ENCODE data around the gene GTPBP8.
A peak's percentile ranks its signal among the peaks of the same experiment; 100 is the strongest.

GTPBP8 gene

DNA sequence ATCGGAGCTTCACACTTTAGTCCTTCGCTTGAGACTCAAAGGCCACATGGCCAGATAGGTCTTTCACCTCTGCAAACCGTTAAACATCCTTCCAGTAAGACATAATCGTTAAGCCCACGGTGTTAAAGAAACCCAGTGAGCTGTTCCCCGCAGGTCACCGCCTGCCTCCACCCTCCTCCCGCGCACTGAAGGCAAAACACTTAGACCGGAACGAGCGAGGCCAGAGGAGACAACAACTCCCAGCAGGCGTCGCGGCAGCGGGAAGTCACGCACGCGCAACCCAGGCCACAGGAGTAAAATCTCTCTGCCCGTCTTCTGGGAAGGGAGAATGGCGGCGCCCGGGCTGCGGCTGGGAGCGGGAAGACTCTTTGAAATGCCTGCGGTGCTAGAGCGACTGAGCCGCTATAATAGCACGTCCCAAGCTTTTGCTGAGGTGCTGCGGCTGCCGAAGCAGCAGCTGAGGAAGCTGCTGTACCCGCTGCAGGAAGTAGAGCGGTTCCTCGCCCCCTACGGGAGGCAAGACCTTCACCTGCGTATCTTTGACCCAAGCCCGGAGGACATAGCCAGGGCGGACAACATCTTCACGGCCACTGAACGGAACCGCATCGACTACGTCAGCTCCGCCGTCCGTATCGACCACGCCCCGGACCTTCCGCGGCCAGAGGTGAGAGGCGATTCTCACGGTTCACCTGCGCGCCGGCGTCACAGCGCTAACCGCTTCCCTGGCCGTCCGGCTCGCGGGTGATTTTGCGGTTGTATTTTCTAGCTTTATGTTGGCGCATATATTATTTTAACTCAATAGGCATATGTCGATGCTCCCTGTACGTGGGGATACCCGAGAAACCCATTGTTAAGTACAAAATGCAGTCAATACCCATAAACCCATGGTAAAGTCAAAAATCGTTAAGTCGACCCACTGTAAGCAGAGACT lies at the start of gene GTPBP8:
Gene GTPBP8, plus strand, starts transcription at position 313 of the 931 bp plus-strand sequence. Its CDS starts 16 bp downstream, at position 329.
- DNase-seq, result peak; percentile 63

DNA sequence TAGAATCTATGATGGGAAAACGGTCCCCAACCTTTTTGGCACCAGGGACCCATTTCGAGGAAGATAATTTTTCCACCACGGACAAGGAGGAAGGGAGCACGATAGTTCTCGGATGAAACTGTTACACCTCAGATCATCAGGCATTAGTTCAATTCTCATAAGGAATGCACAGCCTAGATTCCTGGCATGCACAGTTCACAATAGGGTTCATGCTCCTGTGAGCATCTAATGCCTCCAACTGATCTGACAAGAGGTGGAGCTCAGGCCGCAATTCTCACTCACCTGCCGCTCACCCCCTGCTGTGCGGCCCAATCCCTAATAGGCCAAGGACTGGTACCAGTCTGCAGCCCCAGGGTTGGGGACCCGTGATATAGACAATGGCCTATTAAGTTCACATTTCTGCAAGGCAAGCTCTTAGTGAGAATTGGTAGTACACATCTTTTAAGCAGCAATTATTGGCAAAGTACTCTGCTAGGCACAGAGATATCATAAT lies 42.4 kb upstream of the GTPBP8 start:
- no peak for DNase-seq

DNA sequence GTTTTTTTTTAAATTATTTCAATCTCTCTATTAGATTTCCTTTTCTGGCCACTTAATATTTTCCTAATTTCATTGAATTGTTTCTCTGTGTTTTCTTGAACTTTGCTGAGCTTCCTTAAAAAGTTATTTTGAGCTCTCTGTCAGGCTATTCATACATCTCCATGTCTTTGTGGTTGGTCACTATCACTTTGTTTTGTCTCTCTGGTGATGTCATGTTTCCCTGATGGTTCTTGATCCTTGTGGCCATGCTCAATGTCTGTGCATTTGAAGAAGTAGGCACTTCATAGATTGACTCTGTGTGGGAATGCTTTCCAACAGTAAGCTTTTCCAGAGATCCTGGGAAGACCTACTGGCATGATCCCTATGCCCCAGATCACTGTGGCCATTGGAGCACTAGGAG lies 34.4 kb upstream of the GTPBP8 start:
- DNase-seq, result no peak

DNA sequence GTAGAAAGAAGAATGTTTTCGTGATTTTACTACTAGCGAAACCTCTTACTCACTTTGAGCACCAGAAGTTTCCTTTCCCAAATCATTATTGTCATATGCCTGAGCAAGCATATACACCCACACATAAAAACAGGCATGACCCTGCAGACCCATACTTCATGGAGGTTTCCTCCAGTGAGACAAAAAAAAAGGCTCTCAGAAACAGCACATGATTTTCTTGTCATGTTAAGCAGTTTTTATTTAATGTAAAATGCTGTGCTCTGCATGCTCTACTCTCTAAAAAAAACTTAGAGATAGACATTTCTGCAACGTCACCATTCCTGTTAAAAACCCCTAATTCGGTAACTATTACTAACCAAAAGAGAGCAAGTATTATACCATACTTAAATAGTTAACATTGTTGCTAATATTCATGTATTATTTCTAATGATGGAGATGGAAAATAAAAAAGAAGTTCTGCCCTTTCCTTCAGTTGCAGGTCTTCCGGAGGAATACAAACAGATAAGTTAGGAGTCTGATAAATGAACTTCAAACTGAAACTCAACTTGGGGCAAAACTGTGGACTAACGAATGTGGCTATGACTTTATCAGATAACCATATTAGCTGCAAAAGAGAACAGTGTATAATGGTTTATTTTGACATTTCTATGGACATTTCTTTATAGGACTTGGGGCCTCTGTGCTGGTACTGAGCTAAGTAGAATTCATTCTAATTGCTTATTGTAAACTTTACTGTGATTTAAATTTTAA lies 31.8 kb upstream of the GTPBP8 start:
- no peak for DNase-seq

DNA sequence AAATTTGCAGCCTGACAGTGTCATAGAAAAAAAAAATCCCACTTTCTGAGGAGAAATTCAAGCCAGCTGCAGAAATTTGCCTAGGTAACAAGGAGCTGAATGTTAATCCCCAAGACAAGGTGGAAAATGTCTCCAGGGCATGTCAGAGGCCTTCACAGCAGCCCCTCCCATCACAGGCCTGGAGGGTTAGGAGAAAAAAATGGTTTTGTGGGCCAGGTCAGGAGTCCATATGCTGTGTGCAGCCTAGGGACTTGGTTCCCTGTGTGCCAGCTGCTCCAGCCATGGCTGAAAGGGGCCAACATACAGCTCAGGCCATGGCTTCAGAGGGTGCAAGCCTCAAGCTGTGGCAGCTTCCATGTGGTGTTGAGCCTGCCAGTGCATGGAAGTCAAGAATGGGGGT lies 27.1 kb upstream of the GTPBP8 start:
- no peak for DNase-seq

DNA sequence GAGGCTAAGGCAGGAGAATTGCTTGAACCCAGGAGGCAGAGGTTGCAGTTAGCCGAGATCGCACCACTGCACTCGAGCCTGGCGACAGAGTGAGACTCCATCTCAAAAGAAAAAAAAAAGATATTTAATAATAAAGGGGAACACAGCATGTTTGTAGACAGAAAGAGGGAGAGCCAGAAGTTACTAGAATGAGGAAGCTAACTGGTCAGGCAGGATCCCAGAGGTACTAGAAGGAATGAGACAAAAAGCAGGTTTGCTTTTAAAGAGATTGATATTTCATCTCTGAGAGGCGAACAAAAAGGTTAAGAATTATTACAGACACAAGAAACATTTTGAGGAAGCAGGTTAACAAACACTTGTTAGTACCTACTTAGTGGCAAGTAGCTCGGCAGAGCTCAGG lies 25.1 kb upstream of the GTPBP8 start:
- no peak for DNase-seq

DNA sequence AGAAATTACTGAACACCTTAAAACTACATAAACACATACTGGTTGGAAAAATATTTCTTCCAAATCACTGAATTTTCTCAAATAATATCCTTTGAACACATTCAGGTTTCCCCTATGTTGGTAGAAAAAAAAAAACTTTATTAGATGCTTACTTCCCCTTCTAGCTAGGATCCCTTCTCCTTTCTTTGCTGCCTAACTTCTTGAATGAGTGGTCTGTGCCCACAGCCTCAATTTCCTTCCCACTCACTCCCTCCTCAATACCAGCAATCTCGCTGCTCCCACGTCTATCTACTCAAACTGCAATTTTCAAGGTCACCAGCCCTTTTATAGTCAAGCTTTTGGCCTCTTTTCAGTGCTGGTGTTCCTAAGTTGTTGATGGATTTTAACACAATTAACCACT lies 24.2 kb upstream of the GTPBP8 start:
- no peak for DNase-seq

DNA sequence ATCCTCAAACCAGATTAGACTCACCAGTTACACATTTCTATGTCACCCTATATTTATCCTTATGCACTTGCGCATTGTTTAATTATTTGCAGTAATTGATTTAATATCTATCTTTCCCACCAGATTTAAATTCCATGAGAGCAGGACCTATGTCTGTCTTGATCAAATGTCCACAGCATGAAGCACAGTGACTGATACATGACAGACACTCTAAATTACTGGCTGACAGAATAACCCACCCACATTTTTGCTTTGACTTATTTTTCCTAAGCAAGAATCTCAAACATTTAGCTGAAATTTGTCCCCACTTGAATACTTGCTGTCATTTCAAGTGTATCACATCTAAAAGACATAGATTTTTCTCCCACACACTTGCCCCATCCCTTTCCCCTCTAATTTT lies 23.4 kb upstream of the GTPBP8 start:
- DNase-seq, result no peak

DNA sequence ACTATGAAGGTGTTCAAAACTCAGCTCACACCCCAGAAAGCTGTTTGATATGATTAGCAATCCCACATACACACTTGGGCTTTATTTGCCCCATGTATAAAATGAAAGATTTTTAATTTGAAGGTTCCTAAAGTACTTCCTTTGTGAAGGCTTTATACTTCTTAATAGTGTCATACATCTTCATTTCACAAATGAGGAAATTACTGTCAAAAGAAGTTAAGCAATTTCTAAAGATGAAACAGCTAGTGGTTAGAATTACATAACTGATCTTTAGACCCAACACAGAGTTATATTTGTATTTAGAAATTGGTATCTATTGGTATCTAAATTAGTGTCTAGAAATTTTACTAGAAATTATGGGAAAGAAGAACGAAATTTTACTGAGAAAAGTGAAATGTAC lies 23.0 kb upstream of the GTPBP8 start:
- no peak for DNase-seq

DNA sequence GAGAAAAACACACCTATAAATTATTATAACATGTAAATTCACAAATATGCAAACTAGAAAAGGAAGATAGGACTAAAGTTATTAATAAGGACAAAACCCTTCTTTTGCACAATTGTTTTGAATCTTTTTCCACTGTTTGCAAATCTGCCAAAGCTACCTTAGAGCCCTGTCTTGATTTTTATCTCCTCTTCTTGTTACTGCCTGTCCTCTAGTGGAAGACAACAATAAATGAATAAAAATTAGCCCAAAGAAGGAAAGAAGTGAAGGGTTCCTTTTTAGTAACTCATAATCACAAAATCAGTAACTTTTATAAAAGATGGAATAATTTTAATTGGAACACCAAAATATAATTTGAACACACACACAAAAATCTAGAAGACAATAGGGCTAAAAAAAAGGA lies 18.6 kb upstream of the GTPBP8 start:
- DNase-seq, result no peak

DNA sequence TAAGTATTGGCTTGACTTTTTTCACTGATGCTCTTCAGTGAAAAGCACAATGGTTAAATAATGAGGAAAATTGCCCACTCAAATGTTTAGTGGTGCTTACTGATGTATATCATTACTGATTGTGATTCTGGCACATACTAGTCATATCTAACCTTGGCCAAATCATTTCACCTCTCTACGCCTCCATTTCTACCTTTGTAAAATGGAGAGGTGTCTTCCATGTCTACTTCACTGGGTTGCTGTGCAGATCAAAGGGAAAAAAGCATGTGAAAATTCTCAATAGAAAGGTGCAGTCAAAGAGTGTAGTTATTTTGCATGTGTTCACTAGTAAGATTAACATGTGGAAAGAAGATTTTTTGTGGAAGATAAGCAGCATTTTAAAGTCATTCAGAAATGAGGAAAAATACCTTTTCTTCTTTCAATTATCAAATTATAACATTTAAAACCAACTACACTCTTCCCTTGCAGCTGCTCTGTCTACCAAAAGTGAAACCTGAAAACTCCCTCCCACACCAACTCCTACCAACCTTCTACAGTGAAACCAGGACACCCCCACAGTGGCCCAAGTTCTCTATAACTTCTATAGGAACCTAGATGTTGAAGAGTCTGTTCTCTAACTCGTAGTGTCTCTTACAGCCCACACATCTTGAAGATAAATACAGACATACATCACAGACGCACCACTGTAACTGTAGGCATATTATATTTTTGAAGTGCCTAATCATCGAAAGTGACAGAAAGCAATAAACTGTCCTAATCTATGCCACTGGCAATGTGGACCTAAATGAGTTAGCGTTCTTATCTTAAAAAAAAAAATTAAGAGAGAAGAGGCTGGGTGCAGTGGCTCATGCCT lies 17.2 kb upstream of the GTPBP8 start:
- no peak for DNase-seq

DNA sequence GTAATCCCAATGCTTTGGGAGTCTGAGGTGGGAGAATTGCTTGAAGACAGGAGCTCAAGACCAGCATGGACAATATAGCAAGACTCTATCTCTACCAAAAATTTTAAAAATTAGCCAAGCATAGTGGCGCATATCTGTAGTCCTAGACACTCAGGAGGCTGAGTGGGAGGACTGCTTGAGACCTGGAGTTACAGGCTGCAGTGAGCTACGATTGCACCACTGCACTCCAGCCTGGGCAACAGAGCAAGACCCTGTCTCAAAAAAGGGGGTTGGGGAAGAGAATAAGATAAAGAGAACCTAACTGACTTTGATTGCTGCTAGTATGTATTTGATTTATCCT lies 16.6 kb upstream of the GTPBP8 start:
- DNase-seq, result no peak

DNA sequence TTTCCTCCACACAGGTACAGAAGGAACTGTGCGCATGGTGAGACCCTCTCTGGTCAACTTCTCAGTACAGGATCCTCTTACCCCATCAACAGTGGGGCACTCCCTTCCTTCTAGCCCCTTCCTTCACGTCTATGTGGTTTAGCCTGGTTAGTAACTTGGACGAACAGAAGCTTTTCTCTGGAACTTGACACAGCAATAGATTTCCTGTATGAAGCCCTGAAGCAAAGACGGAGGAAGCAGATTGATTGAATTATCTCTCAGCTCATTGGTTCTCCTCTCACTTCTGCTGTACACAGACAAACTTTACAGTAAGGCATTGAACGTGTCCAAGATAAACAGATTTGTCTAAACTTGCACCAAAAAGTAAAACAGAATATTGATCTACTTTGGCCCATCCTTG lies 15.9 kb upstream of the GTPBP8 start, which contains the start of gene CD200R1:
Gene CD200R1, minus strand, starts transcription at position 210 of the 400 bp plus-strand sequence. CDS start 246 bp downstream, outside the sequence.
- DNase-seq, result no peak

DNA sequence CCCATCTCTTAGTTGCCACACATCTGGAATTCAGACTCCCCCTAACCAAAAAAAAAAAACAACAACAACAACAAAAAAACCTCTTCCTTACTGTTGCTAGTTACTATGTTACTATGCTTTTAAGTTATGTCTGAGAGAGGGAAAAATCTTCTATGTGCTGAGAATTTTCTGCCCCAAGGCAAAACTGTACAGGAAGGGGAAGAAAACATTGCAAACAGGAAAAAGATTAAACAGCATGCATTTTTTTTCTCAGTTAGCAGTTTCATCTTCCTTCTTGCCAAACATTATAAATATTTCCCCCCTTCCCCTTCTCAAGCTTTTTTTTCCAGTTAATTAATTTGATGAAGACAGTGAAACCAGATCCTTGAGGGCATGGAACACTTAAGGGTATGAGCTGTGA lies 14.8 kb upstream of the GTPBP8 start:
- no peak for DNase-seq

DNA sequence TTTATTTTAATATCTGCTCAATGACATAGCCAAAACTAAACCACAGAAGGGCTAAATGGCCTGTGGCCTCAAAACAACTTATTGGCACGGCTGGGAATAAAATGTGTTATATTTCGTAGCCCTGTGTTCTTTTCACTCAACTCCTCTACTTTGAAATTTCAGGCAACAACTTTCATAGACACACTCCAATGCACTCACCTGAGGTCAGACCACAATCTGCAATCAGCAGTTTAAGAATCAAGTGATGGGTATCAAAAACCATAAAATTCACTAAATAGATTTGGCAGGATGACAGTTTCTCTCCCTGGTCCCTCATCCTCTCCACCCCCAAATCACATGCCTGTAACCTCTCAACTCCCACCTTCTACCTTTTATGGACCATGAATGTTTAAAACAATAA lies 13.8 kb upstream of the GTPBP8 start:
- DNase-seq, result no peak

DNA sequence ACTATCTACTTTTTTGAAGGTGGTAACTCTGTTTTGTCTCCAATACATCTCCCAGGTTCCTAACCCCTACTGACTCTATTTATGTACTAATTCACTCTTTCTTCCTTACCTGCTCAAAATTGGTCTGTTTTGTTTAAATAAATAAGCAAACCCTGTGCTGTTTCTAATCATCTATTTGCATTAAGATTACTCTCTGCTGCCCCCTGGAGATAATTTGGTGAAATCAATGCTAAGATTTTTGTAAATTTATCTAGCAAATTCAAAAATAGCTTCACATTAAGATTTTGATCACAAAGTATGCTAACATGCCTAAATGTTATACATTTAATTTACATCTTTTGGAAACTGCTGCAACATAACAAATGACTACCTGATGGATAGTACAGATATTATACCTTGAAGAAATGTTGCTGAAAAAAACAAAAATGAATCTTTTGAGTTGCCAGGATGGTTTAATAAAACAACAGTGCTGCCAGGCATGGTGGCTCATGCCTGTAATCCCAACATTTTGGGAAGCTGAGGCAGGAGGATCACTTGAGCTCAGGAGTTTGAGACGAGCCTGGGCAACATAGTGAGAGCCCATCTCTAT lies 11.4 kb upstream of the GTPBP8 start:
- peak; percentile 8 for DNase-seq

DNA sequence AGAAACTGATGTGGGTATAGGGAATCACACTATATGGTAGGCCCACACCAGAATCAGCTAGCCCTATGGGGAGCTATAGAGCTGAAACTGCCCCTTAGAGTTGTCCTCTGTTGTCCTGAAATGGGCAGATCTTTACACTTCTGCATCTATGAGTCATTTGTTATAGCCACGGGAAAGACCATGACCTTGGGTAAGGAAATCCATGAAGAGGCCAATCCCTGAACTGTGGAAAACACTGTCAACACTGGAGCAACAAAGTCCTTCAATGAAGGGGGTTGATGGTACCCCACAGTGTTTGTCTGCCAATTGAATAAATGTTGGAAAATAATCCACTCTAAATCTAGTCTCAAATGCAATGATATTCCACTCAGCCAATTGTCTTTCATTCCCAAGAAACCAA lies 10.7 kb upstream of the GTPBP8 start:
- no peak for DNase-seq

DNA sequence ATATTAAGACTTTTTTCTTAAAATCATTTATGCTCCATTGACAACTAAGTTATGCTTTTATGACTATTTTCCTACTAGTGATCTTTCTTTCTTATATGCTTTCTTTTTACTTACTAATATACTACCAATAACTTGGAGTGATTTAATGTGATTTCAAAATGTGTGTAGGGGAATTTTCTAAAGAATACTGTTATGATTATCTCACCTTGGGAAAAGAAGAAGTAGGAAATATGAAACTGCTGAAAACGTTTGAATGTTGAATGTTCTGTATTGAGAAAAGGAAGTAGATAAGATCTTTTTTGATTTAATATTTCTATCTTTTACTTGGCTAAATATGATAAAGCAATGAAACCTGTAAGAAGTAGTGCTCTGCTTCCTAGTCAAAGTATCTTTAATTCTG lies 8.1 kb upstream of the GTPBP8 start:
- DNase-seq, result no peak

DNA sequence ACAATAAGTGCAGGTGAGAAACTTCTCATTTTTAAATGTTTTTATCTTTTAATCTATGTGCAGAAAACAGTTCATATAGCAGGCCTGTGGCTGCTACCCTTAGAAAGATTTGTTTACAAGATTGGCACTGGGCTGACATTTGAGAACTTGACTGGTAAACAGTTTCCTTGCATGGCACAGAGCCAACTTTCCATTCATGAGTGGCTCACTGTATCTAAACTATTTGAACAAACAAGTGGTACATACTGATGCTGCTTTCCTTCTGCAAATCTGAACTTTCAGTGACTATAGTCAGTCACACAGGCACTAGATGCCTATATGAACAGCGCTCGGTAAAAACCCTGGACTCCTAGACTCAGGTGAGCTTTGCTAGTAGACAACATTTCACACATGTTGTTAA lies 6.3 kb upstream of the GTPBP8 start:
- DNase-seq, result no peak

DNA sequence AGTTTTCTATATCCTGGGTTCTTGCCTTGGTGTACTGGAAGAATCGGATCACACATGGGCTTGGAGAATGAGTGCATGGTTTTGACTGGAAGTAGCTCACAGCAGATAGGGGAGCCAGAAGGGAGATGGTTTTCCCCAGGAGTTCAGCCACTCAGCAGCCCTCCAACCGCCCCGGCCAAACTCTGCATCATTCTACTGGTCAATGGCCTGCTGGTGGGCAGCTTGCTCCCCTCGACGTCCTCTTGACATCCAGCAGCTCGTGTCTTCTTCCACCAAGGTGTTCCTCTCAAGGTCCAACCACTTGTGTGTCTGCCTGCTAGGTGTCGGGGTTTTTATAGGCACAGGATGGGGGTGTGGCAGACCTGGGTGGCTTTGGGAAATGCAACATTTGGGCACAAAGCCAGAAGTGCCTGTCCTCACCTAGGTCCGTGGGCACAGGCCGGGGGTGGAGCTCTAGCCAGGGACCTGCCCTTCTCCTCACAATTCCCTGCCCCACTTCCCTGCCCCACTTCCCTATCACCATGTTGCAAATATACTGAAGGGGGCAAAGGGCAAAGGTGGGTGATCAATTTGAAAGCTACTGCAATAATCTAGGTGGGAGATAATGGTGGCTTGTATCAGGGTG lies 3.0 kb upstream of the GTPBP8 start:
- no peak for DNase-seq

DNA sequence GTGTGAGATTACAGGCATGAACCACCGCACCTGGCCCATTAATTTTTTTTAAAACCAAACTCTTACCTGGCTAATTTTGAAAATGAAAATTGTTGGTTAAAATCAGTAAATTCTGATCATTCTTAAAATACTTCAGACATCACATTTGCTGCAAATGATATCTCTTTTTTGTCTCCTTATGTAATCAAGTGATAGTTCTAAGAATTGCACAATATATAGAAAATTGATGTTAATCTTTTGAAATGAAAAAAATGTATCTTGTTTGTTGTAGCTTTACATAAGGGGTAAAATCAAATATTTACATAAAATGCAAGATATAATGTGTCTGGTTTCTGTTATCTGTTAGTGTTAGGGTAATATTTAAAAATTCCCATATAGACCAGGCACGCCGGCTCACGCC lies 5.0 kb downstream of the GTPBP8 start:
- DNase-seq, result no peak

DNA sequence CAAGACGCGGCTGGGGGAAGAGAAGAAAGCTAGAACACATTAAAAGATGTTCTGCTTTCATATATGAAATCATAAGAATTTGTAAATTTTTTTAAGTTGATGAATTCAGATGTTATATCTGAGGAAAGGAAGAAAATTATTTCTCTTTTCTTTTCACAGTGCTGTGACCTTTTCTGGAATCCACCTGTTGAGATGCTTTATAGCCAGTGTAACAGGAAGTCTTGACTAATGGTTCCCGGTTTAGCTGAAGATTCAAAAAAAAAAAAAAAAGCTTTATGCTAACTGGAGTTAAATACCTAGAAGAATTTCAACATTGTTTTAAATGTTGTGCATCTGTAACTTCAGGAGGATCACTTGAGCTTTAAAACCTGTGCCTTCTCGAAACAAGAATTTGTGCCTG lies 9.9 kb downstream of the GTPBP8 start:
- no peak for DNase-seq
